A549 treated with AZD9567 at 1 μM for 4 hours (cell line): ENCODE results near the gene SPAST. TPM values are rescaled to one million over a fixed set of nuclear protein-coding genes. Genes with fewer than 3 reads are reported as not detected.

Experiments used
- total RNA-seq: library from RNA; stranded (reverse); fragments of 200-300 nt; extraction: Qiagen RNA extraction; gene quantifications from 5 replicates; pipeline ENCODE4 v1.2.3, GENCODE V29; 2022; ENCODE audit not compliant: insufficient read depth

The SPAST gene, protein sequence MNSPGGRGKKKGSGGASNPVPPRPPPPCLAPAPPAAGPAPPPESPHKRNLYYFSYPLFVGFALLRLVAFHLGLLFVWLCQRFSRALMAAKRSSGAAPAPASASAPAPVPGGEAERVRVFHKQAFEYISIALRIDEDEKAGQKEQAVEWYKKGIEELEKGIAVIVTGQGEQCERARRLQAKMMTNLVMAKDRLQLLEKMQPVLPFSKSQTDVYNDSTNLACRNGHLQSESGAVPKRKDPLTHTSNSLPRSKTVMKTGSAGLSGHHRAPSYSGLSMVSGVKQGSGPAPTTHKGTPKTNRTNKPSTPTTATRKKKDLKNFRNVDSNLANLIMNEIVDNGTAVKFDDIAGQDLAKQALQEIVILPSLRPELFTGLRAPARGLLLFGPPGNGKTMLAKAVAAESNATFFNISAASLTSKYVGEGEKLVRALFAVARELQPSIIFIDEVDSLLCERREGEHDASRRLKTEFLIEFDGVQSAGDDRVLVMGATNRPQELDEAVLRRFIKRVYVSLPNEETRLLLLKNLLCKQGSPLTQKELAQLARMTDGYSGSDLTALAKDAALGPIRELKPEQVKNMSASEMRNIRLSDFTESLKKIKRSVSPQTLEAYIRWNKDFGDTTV
- 10.8 to 18.0 TPM (median 14.9 TPM) in 5 replicates for total RNA-seq

DNA sequence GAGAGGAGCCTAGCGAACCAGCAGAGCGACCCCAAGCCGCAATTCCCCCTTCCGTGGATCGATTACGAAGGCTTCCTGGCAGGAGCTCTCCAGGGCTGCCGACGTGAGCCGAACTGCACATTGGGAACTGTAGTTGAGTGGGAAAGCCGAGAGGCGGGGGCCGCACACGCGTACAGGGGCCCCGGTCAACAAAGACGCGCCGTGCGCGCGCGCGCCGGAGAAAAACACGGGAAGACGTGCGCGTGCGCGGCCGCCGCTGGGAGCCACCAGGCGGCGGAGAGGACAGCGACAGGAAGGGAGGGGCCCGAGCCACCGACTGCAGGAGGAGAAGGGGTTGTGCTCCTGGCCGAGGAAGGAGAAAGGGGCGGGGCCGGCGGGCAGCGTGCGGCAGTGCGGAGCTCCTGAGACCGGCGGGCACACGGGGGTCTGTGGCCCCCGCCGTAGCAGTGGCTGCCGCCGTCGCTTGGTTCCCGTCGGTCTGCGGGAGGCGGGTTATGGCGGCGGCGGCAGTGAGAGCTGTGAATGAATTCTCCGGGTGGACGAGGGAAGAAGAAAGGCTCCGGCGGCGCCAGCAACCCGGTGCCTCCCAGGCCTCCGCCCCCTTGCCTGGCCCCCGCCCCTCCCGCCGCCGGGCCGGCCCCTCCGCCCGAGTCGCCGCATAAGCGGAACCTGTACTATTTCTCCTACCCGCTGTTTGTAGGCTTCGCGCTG, at the start of gene SPAST:
Gene SPAST (plus strand): TSS at position 247 of the 711 bp plus-strand sequence. CDS start 276 bp downstream, at position 523.

DNA sequence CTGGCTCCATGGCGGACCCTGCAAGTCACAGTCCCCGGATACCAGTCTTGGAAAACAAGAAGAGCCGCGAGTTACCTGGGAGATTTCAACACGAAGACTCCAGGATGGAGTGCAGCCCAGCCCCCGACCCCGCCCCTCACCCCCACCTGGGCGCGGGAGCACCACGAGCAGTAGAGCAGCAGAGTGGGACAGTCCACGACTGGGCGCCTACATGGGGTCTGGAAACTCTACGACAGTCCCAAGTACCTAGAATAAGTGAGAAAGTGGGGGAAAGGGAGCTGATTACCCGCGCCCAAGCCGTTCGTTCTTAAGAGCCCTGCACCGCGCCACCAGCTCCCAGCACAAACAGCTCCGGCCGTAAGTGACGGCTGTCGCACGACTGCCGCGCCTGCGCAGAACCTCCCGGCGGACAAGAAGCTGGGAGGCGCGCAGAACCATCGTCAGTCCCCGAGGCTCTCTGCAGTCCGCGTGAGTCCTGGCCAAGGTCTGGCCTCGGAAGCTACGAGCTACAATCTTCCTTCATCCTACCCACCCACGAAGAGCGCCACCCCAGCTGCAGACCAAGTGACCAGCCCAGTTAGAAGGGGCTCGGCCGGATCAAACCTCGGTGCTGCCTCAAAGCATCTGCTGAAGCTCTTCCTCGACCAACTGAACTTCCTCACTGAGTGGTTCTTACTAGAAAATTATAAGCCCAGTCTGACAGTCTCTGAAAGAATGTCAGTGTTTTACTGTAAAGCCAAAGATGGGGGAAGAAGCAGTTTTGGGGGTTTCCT, 23.7 kb upstream of the SPAST start, which contains the start of gene DPY30:
Gene DPY30 (minus strand): TSS at position 359 of the 773 bp plus-strand sequence. CDS start 349 bp downstream, at position 10.

Other genes with a start within 250 kb of the SPAST start
- gene MEMO1, start 52.5 kb upstream of the SPAST start, total RNA-seq: 76.6 to 116 TPM (median 78.9 TPM) in 5 replicates
- 112 to 130 TPM (median 120 TPM) in 5 replicates for gene DPY30, start 23.8 kb upstream of the SPAST start, total RNA-seq
- 15.4 to 21.0 TPM (median 17.8 TPM) in 5 replicates for gene SLC30A6, start 102.3 kb downstream of the SPAST start, total RNA-seq
- gene NLRC4, start 201.3 kb downstream of the SPAST start, total RNA-seq: 0.02 to 0.04 TPM (median 0.02 TPM) in 4 of 5 replicates, not detected in the other
- 45.7 to 54.8 TPM (median 50.1 TPM) in 5 replicates for gene YIPF4, start 214.3 kb downstream of the SPAST start, total RNA-seq